Measurements from ENCODE around the gene OR1J4.
"Not testable (repeated sequence)": the region's sequence is repeated elsewhere in the genome, so short reads cannot be mapped to it uniquely, and the experiment has no call there.

The OR1J4 gene, protein sequence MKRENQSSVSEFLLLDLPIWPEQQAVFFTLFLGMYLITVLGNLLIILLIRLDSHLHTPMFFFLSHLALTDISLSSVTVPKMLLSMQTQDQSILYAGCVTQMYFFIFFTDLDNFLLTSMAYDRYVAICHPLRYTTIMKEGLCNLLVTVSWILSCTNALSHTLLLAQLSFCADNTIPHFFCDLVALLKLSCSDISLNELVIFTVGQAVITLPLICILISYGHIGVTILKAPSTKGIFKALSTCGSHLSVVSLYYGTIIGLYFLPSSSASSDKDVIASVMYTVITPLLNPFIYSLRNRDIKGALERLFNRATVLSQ

DNA sequence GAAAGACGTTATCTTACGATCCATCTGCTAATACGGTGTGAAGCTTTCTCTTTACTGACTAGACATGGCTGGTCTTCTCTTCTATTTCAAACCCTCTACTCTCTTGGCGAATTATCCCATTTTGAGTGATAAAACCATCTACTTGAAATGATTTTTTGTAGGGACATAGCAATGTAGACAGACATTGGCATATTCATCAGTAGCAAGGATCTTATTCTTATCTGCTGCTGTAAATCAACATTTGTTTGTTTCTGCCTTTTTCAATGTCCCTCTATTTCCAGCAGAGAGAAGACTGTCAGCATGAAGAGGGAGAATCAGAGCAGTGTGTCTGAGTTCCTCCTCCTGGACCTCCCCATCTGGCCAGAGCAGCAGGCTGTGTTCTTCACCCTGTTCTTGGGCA, at the start of gene OR1J4:
Gene OR1J4 (plus strand): TSS at position 301 of the 400 bp plus-strand sequence. CDS start 0 bp downstream, at position 301.
- DNase-seq (ENCODE audit: low read depth) = no peak

DNA sequence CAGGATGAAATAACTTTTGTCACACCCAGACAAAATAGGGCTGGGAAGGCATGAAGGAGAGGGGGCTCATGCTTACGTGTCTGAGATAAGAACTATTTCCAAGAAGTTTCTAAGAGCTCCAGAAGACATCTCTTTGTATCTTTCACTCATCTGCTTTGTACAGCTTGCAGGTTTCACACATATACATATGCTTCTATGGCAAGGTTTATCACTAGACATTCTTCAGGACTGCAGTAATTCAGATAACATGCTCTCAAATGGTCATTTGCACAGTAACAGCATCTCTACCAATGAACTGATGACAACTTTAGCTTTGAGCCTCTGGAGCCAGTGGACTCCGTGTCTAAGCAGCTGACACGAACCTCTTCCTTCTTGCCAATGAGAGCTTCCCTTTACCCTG, 44.4 kb upstream of the OR1J4 start:
- DNase-seq (ENCODE audit: low read depth) = no peak

DNA sequence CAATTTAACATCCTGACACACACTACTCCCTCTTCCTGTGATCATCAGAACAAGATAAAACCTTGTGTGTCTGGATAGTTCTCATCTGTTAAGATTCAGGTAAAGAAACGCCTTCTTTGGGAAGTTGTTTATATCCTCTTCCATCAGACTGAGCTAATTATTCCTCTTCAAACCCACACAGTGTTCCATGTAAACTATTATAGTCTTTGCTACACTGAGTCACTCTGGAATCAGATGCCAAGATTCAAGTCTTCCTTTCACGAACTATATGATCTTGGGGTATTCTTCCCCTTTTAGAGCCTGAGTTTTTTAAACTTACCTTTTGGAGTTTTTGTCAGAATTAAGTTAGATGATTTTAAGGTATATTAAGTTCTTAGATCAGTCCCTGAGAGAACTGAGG, 43.2 kb upstream of the OR1J4 start:
- DNase-seq (ENCODE audit: low read depth) = no peak

DNA sequence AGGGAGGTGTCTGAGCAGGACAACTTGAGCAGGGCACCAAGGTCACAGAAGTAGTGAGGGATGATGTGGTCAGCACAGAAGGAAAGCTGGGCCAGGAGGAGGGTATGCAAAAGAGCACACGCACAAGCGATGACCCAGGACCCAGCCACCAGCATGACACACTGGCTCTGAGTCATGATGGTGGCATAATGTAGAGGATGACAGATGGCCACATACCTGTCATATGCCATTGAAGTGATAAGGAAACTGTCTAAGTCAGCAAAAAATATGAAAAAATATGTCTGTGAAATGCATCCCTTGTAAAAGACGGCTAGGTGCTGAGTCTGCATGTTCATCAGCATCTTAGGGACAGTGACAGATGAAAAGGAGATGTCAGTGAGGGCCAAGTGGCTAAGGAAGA, 41.6 kb upstream of the OR1J4 start:
- DNase-seq (ENCODE audit: low read depth) = no peak

DNA sequence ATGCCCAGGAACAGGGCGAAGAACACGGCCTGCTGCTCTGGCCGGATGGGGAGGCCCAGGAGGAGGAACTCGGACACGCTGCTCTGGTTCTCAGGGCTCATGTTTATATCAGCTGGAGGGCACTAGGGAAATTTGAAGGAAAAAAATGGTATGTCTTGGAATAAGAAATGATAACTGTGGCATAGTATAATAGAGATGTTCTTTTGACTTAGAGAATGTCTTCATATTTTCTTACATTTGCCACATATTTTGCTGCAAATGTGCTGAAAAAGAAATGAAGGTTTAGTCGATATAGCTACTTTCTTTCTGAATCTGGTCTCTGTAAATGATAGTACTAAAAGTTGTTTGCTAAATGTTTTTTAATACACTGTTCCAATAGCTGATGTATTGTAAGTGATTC, 41.1 kb upstream of the OR1J4 start, which contains the start of gene OR1J1:
Gene OR1J1 (minus strand): TSS at position 101 of the 400 bp plus-strand sequence. CDS start 0 bp downstream, at position 101.
- no peak for DNase-seq (ENCODE audit: low read depth)

DNA sequence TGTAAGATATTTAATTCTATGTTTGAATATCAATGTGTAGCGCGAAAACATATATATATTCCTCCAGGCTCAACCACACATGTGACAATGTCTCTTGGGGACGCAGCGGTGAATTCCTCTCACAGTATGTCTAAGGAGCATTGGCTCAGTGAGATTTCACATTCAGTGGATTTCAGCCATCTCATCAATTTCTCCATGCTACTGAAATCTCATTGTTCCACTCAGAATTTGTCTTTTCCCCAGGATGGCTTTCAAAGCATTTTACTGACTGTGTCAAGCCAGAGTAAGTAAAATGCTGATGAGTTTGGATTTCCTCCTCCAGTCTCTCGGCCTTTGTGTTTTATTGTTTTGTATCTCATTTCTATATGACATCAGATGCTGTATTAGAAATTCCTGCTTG, 39.9 kb upstream of the OR1J4 start:
- DNase-seq (ENCODE audit: low read depth) = no peak

DNA sequence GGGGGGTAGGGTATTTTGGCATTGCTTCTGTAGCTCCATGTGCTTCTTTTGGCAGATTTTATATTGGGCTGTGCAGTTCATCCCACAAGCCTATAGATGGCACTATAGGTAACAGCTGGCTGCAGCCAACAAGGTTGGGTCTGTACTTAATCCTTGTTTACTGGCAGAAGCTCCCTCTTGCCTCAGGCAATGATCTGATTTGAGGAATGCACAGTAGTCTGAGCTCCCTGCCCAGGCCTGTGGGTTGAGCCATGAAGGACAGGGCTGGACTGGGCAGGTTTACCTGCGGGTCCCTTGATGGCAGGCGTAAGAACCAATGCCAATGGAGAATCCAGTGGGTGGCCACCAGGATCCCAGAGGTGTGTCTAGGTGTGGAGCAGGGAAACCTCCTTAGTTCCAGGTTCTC, 20.1 kb upstream of the OR1J4 start:
- DNase-seq (ENCODE audit: low read depth) = peak; percentile 51

DNA sequence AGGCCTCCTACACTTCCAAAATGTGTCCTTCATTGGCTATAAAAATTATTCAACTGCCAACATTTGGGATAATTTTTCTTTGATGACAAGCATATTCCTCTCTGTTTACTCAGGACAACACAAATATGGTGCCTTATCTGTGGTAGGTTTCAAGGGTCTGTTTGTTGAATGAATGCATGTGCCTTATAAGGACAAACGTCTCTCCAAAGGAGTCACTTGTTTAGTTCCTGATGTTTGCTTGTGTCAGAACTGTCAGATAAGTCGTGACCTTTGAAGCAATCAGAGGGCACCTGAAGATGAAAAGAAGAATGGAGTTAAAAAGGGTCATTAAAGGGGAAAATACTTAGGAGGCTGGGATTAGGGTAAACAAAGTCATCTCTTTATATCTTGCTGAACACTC, 12.0 kb upstream of the OR1J4 start:
- no peak for DNase-seq (ENCODE audit: low read depth)

DNA sequence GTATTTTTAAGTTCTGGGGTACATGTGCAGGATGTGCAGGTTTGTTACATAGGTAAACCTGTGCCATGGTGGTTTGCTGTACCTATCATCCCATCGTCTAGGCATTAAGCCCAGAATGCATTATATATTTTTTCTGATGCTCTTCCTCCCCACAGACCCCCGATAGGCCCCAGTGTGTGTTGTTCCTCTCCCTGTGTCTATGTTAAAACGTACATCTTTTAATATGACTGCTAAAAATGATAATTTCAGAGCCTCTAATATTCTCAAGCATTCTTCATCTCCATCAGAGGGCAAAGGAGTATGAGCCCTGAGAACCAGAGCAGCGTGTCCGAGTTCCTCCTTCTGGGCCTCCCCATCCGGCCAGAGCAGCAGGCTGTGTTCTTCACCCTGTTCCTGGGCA, 8.4 kb upstream of the OR1J4 start, which contains the start of gene OR1J2:
Gene OR1J2 (plus strand): TSS at position 301 of the 400 bp plus-strand sequence. CDS start 0 bp downstream, at position 301.
- no peak for DNase-seq (ENCODE audit: low read depth)

DNA sequence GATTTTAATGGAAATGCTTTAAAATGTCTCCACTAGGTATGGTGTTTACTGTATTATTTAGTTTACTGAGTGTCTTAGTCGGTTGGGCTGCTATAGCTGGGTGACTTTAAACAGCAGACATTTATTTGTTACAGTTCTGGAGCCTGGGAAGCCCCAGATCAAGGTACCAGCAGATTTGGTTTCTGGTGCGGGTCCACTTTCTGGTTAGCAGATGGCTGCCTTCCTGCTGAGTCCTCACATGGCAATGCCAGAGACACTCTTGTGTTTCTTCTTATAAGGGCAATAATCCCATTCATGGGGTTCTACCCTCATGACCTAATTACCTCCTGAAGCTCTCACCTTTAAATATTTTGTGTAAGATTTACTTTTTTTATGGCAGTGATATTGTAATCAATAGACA, 715 bp upstream of the OR1J4 start:
- no peak for DNase-seq (ENCODE audit: low read depth)

DNA sequence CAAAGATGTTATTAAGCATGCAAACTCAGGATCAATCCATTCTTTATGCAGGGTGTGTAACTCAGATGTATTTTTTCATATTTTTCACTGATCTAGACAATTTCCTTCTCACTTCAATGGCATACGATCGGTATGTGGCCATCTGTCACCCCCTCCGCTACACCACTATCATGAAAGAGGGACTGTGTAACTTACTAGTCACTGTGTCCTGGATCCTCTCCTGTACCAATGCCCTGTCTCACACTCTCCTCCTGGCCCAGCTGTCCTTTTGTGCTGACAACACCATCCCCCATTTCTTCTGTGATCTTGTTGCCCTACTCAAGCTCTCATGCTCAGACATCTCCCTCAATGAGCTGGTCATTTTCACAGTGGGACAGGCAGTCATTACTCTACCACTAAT, 435 bp downstream of the OR1J4 start:
- DNase-seq (ENCODE audit: low read depth) = no peak

DNA sequence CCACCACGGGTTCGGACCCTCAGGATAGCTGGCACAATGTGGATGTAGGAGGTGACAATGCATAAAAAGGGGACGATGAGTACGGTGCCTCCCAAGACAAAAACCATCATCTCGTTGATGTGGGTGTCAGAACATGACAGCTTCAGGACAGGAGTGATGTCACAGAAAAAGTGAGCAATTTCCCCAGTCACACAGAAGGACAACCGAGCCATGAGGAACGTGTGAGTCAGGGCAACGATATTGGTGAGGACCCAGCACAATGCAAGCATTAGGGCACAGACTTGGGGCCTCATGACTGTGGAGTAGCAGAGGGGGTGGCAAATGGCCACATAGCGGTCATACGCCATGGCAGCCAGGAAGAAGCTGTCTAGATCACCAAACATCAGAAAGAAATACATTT, 7.7 kb downstream of the OR1J4 start:
- DNase-seq (ENCODE audit: low read depth) = no peak

DNA sequence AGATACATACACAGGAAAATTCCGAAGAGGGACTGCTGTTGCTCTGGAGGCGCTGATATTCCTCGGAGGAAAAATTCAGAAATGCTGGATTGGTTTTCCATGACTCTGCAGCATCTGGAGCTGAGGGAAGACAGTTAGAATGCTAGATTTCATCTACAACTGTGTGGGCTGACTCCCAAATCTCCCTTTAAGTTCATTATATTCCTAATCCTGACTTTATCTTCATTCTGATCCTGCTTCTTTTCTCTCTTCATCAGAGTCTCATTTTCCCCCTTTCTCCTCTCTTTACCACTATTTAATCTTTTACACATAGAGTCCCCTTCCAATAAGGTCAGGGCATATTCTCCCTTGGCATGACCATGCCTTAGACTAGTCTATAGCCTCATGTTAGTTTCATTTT, 8.3 kb downstream of the OR1J4 start, which contains the start of gene OR1N1:
Gene OR1N1 (minus strand): TSS at position 101 of the 400 bp plus-strand sequence. CDS start 0 bp downstream, at position 101.
- DNase-seq (ENCODE audit: low read depth) = no peak

DNA sequence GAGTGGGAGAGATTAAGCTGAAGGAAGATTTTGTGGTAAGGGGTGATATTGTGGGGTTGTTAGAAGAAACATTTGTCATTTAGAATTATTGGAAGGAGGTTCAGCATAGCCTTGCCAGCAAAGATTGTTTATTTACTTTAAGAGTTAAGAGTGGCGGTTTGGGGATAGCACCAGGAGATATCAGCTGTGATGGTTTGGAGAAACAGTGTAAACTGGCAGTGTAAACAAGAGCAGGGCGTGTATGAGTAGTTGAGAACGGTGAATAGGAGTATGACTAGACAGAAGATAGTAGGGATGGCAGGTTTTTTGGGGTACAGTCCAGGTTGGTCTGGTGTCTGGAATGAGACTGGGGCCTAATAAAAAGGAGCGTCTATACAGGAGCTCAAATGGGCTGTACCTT, 12.2 kb downstream of the OR1J4 start:
- not testable (repeated sequence) for DNase-seq (ENCODE audit: low read depth)

DNA sequence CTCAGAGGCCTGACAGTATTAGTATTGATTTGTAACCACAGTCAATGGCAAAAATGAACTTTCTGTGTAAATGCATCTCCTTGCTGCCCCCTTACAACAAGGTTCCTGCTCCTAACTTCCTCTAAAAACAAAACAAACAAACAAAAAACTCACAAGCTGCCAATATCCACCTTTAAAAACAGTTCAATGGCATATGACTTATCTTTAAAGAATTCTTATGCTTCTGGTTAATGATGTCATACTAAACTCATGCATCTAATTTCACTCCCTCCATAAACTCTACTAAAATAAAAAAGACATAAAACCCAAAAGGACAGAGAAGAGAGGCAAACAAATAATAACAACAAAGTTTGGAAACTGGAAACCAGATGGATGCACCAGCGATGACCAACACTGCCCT, 17.2 kb downstream of the OR1J4 start:
- DNase-seq (ENCODE audit: low read depth) = no peak

DNA sequence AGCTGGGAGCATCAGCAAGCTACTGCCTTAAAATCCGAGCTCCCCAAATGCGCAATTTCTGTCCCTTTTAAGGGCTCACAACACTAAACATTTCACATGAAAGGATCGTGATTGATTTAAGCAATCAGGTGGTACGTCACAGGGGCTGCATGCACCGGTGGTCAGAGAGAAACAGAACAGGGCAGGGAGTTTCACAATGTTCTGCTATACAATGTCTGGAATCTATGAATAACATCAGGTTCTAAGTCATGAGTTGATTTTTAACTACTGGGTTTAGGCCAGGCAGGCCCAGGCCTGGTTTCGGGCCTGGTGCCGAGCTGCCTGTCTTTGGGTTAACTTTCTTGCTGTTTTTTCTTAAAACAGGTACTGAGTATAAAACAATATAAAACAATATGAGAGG, 18.1 kb downstream of the OR1J4 start:
- not testable (repeated sequence) for DNase-seq (ENCODE audit: low read depth)

DNA sequence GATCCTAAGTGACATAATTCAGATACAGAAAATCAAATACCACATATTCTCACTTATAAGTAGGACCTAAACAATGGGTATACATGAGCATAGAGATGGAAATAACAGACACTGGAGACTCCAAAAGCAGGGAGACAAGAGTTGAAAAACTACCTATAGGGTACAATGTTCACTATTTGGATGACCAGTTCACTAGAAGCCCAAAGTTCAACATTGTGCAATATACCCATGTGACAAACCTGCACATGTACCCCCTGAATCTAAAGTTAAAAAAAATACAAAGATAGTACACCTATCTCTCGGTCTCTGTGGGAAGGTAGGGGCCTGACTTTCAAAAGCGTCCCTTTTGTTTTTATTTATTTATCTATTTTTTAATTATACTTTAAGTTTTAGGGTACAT, 19.8 kb downstream of the OR1J4 start:
- no peak for DNase-seq (ENCODE audit: low read depth)

DNA sequence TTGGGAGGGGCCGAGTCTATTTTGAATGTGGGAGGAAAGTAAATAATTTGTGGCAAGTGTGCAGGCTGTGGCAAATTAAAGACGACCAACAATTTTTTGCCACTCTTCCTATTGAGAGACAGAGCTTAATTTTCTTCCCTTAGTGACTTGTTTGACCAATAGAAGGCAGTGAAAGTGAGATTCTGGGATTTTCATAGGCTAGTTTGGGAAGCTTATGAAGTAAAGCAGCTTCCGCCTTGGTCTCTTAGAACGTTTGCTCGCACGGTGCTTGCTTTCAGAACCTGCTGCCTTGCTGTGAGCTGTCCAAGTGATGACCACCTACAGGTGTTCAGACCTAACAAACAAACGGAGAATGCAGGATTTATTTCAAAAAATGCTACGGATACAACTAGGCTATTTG, 27.3 kb downstream of the OR1J4 start:
- no peak for DNase-seq (ENCODE audit: low read depth)

DNA sequence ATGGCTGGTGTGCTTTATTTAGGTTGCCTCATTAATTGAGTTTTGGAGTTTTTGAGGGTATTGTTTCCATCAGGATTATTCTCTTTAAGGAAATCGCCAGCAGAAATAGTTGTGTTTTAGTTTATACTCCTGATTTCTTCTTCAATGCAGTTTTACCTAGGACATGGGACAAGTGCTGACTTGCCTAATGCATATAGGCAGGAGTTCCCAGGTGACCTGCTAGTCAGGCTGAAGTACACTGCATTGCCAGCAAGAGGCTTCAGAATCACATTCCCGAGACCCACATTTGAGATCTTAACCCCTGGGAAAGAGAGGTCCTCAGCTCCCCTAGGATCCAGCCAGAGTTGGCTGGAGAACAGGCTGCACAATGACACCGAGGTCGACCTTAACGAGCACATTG, 32.4 kb downstream of the OR1J4 start:
- DNase-seq (ENCODE audit: low read depth) = no peak

DNA sequence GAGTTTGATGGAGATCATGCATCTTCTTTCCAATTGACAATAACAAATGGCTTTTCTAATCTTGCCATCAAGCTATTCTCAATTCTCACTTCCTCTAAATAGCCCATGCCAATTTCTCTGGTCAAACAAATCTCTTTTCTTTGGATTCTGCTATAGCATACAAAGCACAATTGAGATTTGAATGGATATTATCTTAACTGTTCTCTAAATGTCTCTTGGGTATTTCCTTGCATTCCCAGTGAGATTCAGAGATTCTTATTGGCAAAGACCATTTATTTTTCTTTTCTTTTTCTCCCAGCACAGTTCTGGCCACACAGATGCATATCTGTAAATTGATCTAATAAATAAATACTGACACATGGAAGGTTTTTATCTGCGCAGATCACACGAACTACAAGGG, 33.9 kb downstream of the OR1J4 start, which contains the start of gene OR1N2:
Gene OR1N2 (plus strand): TSS at position 301 of the 400 bp plus-strand sequence. CDS start 100 bp downstream, outside the sequence.
- no peak for DNase-seq (ENCODE audit: low read depth)

DNA sequence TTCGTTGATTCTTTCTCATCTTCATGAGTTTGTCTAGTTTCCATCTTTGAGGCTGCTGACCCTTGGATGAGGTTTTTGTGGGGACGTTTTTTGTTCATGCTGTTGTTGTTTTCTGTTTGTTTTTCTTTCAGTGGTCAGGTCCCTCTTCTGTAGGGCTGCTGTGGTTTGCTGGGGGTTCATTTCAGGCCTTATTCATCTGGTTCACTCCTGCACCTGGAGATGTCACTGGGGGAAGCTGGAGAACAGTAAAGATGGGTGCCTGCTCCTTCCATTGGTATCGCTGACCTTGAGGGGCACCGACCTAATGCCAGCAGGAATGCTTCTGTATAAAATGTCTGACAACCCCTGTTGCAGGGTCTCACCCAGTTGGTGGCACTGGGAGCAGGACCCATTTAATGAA, 42.5 kb downstream of the OR1J4 start:
- no peak for DNase-seq (ENCODE audit: low read depth)

DNA sequence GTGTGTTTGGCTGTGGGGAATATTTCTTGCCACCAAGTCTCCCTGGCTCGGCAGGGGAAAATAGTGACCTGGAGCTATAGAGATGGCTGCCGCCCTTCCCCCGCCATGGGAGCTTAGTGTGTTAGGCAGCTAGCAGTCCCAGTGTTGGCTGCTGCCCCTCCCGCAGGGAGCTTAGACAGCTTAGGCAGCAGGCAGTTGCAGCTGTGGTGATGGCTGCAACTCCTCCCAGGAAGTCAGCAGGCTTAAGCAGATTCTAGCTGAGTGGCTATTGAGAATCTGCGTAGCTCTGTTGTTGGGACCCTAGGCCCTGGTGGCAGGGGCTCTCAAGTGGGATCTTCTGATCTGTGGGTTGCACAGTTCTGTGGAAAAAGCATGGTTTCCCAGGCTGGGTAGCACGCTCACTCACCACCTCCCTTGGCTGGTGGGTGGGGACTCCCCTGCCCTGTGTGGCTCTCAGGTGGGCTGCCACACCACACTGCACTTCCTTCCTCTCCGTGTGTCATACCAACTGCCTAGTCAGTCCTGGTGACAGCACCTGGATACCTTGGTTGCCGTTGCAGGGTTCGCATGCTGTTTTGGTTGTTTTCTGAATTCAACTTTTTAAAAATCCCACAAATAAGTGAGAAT, 43.3 kb downstream of the OR1J4 start:
- no peak for DNase-seq (ENCODE audit: low read depth)

DNA sequence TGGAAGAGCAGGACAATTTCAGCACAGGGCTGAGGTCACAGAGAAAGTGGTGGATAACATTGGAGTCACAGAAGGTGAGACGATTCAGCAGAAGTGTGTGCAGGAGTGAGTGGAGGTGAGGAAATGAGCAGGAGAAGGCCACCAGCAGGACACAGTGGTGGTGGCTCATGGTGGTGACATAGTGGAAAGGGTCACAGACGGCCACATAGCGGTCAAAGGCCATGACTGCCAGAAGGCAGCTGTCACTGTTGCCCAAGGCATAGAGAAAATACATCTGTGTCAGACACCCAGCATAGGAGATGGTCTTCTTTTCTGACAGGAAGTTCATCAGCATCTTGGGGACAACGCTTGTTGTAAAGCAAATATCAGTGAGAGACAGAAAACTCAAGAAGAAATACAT, 49.0 kb downstream of the OR1J4 start:
- DNase-seq (ENCODE audit: low read depth) = no peak

Data from GM04504 (cell line).